IMR-90 (cell line): ENCODE results near the gene TES. TPM values are rescaled to one million over a fixed set of nuclear protein-coding genes. Genes with fewer than 3 reads are reported as not detected.

ENCODE experiments used
- ATAC-seq: fragments of 200-7000 bp; cut with Tn5 transposase; 2 replicates; pipeline ENCODE4 v1.9.1; 2020; ENCODE audit warnings: low read depth, mild to moderate bottlenecking, moderate library complexity
- BruUV-seq: library from RNA; stranded (reverse); fragments of 400-500 nt; replicated peaks from 2 replicates; lab custom pipeline; 2021; lab: Mats Ljungman, UMichigan
- CTCF ChIA-PET: fragments of 300-600 bp; formaldehyde crosslinking; extraction: SDS; loops from one replicate; lab custom pipeline; 2021; ENCODE audit warnings: antibody characterized with exemption; lab: Yijun Ruan, JAX
- POLR2A ChIA-PET: fragments of 300-600 bp; sonication (Branson Sonifier 250); formaldehyde crosslinking; loops from one replicate; lab custom pipeline; 2022; ENCODE audit warnings: antibody characterized with exemption; ENCODE audit not compliant: unreplicated experiment; lab: Charles Lee
- DNase-seq: peaks from one replicate; pipeline ENCODE4 v3.0.0; 2013
- H2AFZ ChIP-seq: replicated peaks from 2 replicates; pipeline ENCODE3; 2013; ENCODE audit warnings: low read length, mild to moderate bottlenecking; ENCODE audit not compliant: poor library complexity
- H2AK5ac ChIP-seq: 2 replicates; pipeline ENCODE4 v1.6.1; 2013; ENCODE audit warnings: low read depth, low read length, inconsistent platforms
- H2AK9ac ChIP-seq: replicated peaks from 2 replicates; pipeline ENCODE3; 2013; ENCODE audit warnings: mild to moderate bottlenecking, low read depth, low read length, moderate library complexity; ENCODE audit not compliant: poor library complexity
- H2BK120ac ChIP-seq: 2 replicates; pipeline ENCODE4 v1.6.1; 2013; ENCODE audit warnings: low read depth, low read length, inconsistent platforms
- H2BK15ac ChIP-seq: 3 replicates; pipeline ENCODE4 v1.6.1; 2013; ENCODE audit warnings: low read depth, low read length, inconsistent platforms
- H2BK20ac ChIP-seq: 2 replicates; pipeline ENCODE4 v1.6.1; 2013; ENCODE audit warnings: low read depth, mild to moderate bottlenecking, inconsistent platforms, low read length, moderate library complexity
- H2BK5ac ChIP-seq: 2 replicates; pipeline ENCODE4 v1.6.1; 2013; ENCODE audit warnings: mild to moderate bottlenecking, low read depth, low read length, inconsistent platforms; ENCODE audit not compliant: poor library complexity, severe bottlenecking
- H3K14ac ChIP-seq: replicated peaks from 2 replicates; pipeline ENCODE4 v1.6.1; 2013; ENCODE audit warnings: low read depth, low read length, inconsistent platforms
- H3K18ac ChIP-seq: 2 replicates; pipeline ENCODE4 v1.6.1; 2013; ENCODE audit warnings: low read depth, low read length, control low read depth
- H3K23ac ChIP-seq: 2 replicates; pipeline ENCODE4 v1.6.1; 2013; ENCODE audit warnings: low read depth, low read length, inconsistent platforms
- H3K27ac ChIP-seq: 2 replicates; pipeline ENCODE4 v1.5.1; 2013; ENCODE audit warnings: mild to moderate bottlenecking, control low read depth, low read length; ENCODE audit not compliant: insufficient read depth
- H3K27me3 ChIP-seq: 2 replicates; pipeline ENCODE4 v1.6.1; 2013; ENCODE audit warnings: low read length; ENCODE audit not compliant: control insufficient read depth, insufficient read depth
- H3K36me3 ChIP-seq: 2 replicates; pipeline ENCODE4 v1.6.1; 2013; ENCODE audit warnings: low read length, mixed read lengths; ENCODE audit not compliant: control insufficient read depth, insufficient read depth
- H3K4ac ChIP-seq: 2 replicates; pipeline ENCODE4 v1.6.1; 2013; ENCODE audit warnings: low read depth, low read length, inconsistent platforms
- H3K4me1 ChIP-seq: 2 replicates; pipeline ENCODE4 v1.6.1; 2013; ENCODE audit warnings: low read length, mixed read lengths; ENCODE audit not compliant: control insufficient read depth, insufficient read depth
- H3K4me2 ChIP-seq: 2 replicates; pipeline ENCODE4 v1.6.1; 2013; ENCODE audit warnings: low read depth, mild to moderate bottlenecking, control low read depth, low read length, moderate library complexity
- H3K4me3 ChIP-seq: 2 replicates; pipeline ENCODE4 v1.5.1; 2013; ENCODE audit warnings: low read depth, mild to moderate bottlenecking, control low read depth, low read length, moderate library complexity; ENCODE audit not compliant: insufficient read depth
- H3K56ac ChIP-seq: 2 replicates; pipeline ENCODE4 v1.6.1; 2013; ENCODE audit warnings: low read length, inconsistent platforms; ENCODE audit not compliant: insufficient read depth; ENCODE audit errors: extremely low read depth
- H3K79me1 ChIP-seq, 2 experiments: 2 replicates each; pipeline ENCODE4 v1.6.1; 2013; ENCODE audit warnings: low read length in 2 of 2, inconsistent platforms in 1 of 2, low read depth in 1 of 2
- H3K9ac ChIP-seq: 2 replicates; pipeline ENCODE4 v1.6.1; 2013; ENCODE audit warnings: low read depth, low read length, control low read depth
- H3K9me1 ChIP-seq: 2 replicates; pipeline ENCODE4 v1.6.1; 2013; ENCODE audit warnings: low read length, inconsistent platforms; ENCODE audit not compliant: insufficient read depth
- H3K9me3 ChIP-seq: 2 replicates; pipeline ENCODE4 v1.6.1; 2013; ENCODE audit warnings: low read length; ENCODE audit not compliant: control insufficient read depth, insufficient read depth
- H4K20me1 ChIP-seq: 2 replicates; pipeline ENCODE4 v1.6.1; 2013; ENCODE audit warnings: low read length, inconsistent platforms; ENCODE audit not compliant: insufficient read depth
- H4K5ac ChIP-seq: 2 replicates; pipeline ENCODE4 v1.6.1; 2013; ENCODE audit warnings: mild to moderate bottlenecking, low read depth, low read length, control low read depth
- H4K8ac ChIP-seq, 2 experiments: 2 replicates each; pipeline ENCODE4 v1.6.1; 2013; ENCODE audit warnings: low read depth in 2 of 2, low read length in 2 of 2, control low read depth in 1 of 2, inconsistent platforms in 1 of 2
- H4K91ac ChIP-seq: 2 replicates; pipeline ENCODE4 v1.6.1; 2013; ENCODE audit warnings: low read depth, low read length, inconsistent platforms; ENCODE audit not compliant: insufficient read depth
- BHLHE40 ChIP-seq: fragments of 150-350 bp; IDR thresholded peaks from 2 replicates; pipeline ENCODE4 v1.6.1; 2016; ENCODE audit warnings: mild to moderate bottlenecking, low read depth, low read length
- CEBPB ChIP-seq: IDR thresholded peaks from 2 replicates; pipeline ENCODE4 v1.6.1; 2012; ENCODE audit warnings: low read depth, low read length, improper control_type of control experiment
- CHD1 ChIP-seq: IDR thresholded peaks from 2 replicates; pipeline ENCODE4 v1.6.1; 2012; ENCODE audit warnings: low read depth, low read length, improper control_type of control experiment
- FOS ChIP-seq: fragments of 150-350 bp; IDR thresholded peaks from 2 replicates; pipeline ENCODE4 v1.6.1; 2016; ENCODE audit warnings: low read depth, low read length
- MAFK ChIP-seq: IDR thresholded peaks from 2 replicates; pipeline ENCODE4 v1.6.1; 2012; ENCODE audit warnings: low read depth, low read length, improper control_type of control experiment
- MAZ ChIP-seq: IDR thresholded peaks from 2 replicates; pipeline ENCODE4 v1.6.1; 2012; ENCODE audit warnings: low read depth, mild to moderate bottlenecking, low read length, improper control_type of control experiment, moderate library complexity, borderline replicate concordance
- MXI1 ChIP-seq: IDR thresholded peaks from 2 replicates; pipeline ENCODE4 v1.6.1; 2012; ENCODE audit warnings: low read depth, mild to moderate bottlenecking, low read length, moderate library complexity, borderline replicate concordance
- NFE2L2 ChIP-seq: fragments of 150-350 bp; IDR thresholded peaks from 2 replicates; pipeline ENCODE4 v1.6.1; 2016; ENCODE audit warnings: low read depth, mild to moderate bottlenecking, low read length
- POLR2A ChIP-seq: IDR thresholded peaks from 2 replicates; pipeline ENCODE4 v1.6.1; 2012; ENCODE audit warnings: mild to moderate bottlenecking, low read depth, low read length
- RAD21 ChIP-seq: IDR thresholded peaks from 2 replicates; pipeline ENCODE4 v1.6.1; 2012; ENCODE audit warnings: low read length, improper control_type of control experiment
- RCOR1 ChIP-seq: IDR thresholded peaks from 2 replicates; pipeline ENCODE4 v1.6.1; 2012; ENCODE audit warnings: mild to moderate bottlenecking, low read length, improper control_type of control experiment; ENCODE audit not compliant: insufficient replicate concordance
- RFX5 ChIP-seq: IDR thresholded peaks from 2 replicates; pipeline ENCODE4 v1.8.0; 2012; ENCODE audit warnings: low read depth, mild to moderate bottlenecking, low read length, moderate library complexity
- SMC3 ChIP-seq: fragments of 150-350 bp; IDR thresholded peaks from 2 replicates; pipeline ENCODE4 v1.6.1; 2016; ENCODE audit warnings: low read depth, mild to moderate bottlenecking, antibody characterized with exemption, low read length, moderate library complexity
- whole genome bisulfite sequencing, 2 experiments: methylation state at CpG; one replicate each; pipeline versions ENCODE4 v1.1.5 to v1.1.7; 2013; ENCODE audit warnings: missing lambda C conversion rate in 2 of 2; ENCODE audit not compliant: insufficient read length in 1 of 2; ENCODE audit errors: extremely low coverage in 2 of 2; 5-methylcytosine and 5-hydroxymethylcytosine counted together
- dilution Hi-C: fragments of 300-500 bp; cut with HindIII; formaldehyde crosslinking; loops from one replicate; pipeline ENCODE4 v1.14.3; 2018; ENCODE audit warnings: low sequenced_read_pairs; ENCODE audit not compliant: unreplicated experiment
- in situ Hi-C: fragments of 300-500 bp; cut with MboI; formaldehyde crosslinking; loops from 3 replicates; pipeline ENCODE4 v1.14.3; 2019; ENCODE audit warnings: low sequenced_read_pairs, inconsistent platforms, mixed read lengths
- intact Hi-C: fragments of 100-400 bp; cut with micrococcal nuclease; formaldehyde crosslinking; loops from 2 replicates; pipeline ENCODE4 v1.10.0; 2022
- polyA plus RNA-seq, 3 experiments: library from polyadenylated mRNA; depleted of rRNA; stranded (reverse); fragments of >200 nt; gene quantifications; 2 replicates each; pipeline ENCODE4 v1.2.3, GENCODE V29; 2012; ENCODE audit warnings: low replicate concordance in 1 of 3
- total RNA-seq: library from RNA; depleted of rRNA; stranded (reverse); fragments of >200 nt; gene quantifications from 2 replicates; pipeline ENCODE4 v1.2.3, GENCODE V29; 2012
- TF ChIP-seq, protein P1 (sequence below): fragments of 150-350 bp; IDR thresholded peaks from 2 replicates; pipeline ENCODE4 v1.6.1; 2017; ENCODE audit warnings: mild to moderate bottlenecking, antibody characterized with exemption, low read length, low read depth
- TF ChIP-seq, protein P2 (sequence below): fragments of 150-350 bp; IDR thresholded peaks from 2 replicates; pipeline ENCODE4 v1.6.1; 2016; ENCODE audit warnings: low read depth, mild to moderate bottlenecking, low read length, moderate library complexity, borderline replicate concordance
- TF ChIP-seq, protein P3 (sequence below): conservative IDR thresholded peaks from 2 replicates; pipeline ENCODE4 v1.5.1; 2012; ENCODE audit warnings: mild to moderate bottlenecking, low read depth, low read length, improper control_type of control experiment

Gene TES
- total and polyA plus RNA-seq, 2 of the 4 experiments (the other 2 are of a cell fraction): 54.0 to 83.3 TPM

DNA sequence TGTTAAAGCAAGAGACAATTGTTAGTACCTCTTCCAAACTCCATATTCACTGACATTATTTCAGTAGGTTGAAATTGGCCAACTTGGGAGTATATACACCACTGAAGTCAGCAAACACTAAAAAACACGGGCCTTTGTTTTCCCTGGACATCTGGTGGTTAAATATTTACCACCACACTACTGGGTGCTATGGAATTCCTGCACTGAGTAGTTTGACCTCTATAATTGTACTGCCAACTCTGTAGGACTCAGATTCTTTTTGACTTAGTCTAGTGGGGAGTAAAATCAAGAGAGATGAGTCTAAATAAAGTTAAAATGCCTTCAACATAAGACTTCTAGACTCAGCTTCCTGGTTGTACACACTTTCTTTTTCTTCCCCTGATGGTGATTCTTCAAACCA, 41.3 kb upstream of the TES start:
- H2AK5ac ChIP-seq: no peak overlapping the region
- no peak overlapping the region for H3K23ac ChIP-seq
- H3K36me3 ChIP-seq: no peaks in the 10 kb centered on the region
- no peaks in the 10 kb centered on the region for H3K9me3 ChIP-seq
- peaks cover 6% of the 10 kb centered on the region; the same call in 1 of the 2 replicates for H3K9me1 ChIP-seq
- H3K9ac ChIP-seq: no peak overlapping the region
- peak overlapping the region; percentile 85; the same call in 1 of the 2 replicates for H3K18ac ChIP-seq
- H2BK15ac ChIP-seq: 0 out of 3 replicates have a peak overlapping the region, but pooled peaks have one; percentile 31
- no peak overlapping the region for H3K56ac ChIP-seq
- H4K91ac ChIP-seq: no peak overlapping the region
- intact Hi-C loops: no loop called here
- ATAC-seq (peak; percentile 71), DNase-seq (peak; percentile 76)
- no peak overlapping the region for H2AK9ac ChIP-seq
- in situ Hi-C loops: no loop called here
- H3K27me3 ChIP-seq: no peaks in the 10 kb centered on the region
- BruUV-seq: no TSS peak
- dilution Hi-C loops: no loop called here
- no peak overlapping the region; the same call in 1 of the 2 replicates for H3K4ac ChIP-seq
- H3K27ac ChIP-seq: no peak overlapping the region
- H2BK120ac ChIP-seq: peak overlapping the region; percentile 48
- peak overlapping the region in 1 of 2 experiments; percentile 66; a peak in 2 of 4 replicates for H4K8ac ChIP-seq
- peaks cover 12% of the 10 kb centered on the region for H3K4me1 ChIP-seq
- H3K14ac ChIP-seq: peak overlapping the region; percentile 15; the same call in 1 of the 2 replicates
- peak overlapping the region; percentile 53; the same call in 1 of the 2 replicates for H4K5ac ChIP-seq
- TF ChIP-seq, protein P1, sequence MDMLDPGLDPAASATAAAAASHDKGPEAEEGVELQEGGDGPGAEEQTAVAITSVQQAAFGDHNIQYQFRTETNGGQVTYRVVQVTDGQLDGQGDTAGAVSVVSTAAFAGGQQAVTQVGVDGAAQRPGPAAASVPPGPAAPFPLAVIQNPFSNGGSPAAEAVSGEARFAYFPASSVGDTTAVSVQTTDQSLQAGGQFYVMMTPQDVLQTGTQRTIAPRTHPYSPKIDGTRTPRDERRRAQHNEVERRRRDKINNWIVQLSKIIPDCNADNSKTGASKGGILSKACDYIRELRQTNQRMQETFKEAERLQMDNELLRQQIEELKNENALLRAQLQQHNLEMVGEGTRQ: no peak
- TF ChIP-seq MAFK (no peak), POLR2A (no peak), CEBPB (no peak), MAZ (no peak), RCOR1 (no peak), FOS (no peak), NFE2L2 (no peak), SMC3 (no peak), RAD21 (no peak), RFX5 (no peak), MXI1 (no peak), CHD1 (no peak), BHLHE40 (no peak)
- TF ChIP-seq, protein P2, sequence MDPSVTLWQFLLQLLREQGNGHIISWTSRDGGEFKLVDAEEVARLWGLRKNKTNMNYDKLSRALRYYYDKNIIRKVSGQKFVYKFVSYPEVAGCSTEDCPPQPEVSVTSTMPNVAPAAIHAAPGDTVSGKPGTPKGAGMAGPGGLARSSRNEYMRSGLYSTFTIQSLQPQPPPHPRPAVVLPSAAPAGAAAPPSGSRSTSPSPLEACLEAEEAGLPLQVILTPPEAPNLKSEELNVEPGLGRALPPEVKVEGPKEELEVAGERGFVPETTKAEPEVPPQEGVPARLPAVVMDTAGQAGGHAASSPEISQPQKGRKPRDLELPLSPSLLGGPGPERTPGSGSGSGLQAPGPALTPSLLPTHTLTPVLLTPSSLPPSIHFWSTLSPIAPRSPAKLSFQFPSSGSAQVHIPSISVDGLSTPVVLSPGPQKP: no peak
- TF ChIP-seq, protein P3, sequence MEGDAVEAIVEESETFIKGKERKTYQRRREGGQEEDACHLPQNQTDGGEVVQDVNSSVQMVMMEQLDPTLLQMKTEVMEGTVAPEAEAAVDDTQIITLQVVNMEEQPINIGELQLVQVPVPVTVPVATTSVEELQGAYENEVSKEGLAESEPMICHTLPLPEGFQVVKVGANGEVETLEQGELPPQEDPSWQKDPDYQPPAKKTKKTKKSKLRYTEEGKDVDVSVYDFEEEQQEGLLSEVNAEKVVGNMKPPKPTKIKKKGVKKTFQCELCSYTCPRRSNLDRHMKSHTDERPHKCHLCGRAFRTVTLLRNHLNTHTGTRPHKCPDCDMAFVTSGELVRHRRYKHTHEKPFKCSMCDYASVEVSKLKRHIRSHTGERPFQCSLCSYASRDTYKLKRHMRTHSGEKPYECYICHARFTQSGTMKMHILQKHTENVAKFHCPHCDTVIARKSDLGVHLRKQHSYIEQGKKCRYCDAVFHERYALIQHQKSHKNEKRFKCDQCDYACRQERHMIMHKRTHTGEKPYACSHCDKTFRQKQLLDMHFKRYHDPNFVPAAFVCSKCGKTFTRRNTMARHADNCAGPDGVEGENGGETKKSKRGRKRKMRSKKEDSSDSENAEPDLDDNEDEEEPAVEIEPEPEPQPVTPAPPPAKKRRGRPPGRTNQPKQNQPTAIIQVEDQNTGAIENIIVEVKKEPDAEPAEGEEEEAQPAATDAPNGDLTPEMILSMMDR: no peak
- peak overlapping the region; percentile 50; the same call in 1 of the 2 replicates for H3K4me2 ChIP-seq
- H2AFZ ChIP-seq: no peak overlapping the region
- CTCF ChIA-PET: interaction anchor here (1.8 kb wide), 1 partner anchor 67 kb away, joined by 4 read pairs; no protein-coding TSS in a partner anchor
- H3K4me3 ChIP-seq: no peak overlapping the region
- no CpG with 5 or more reads among the region's 1 CpG for WGBS, 2 experiments
- H4K20me1 ChIP-seq: no peaks in the 10 kb centered on the region
- peak overlapping the region; percentile 86 for H2BK5ac ChIP-seq
- POLR2A ChIA-PET: interaction anchor here (0.6 kb wide), 1 partner anchor 1469 kb away, joined by 3 read pairs; no protein-coding TSS in a partner anchor
- peak overlapping the region; percentile 64; the same call in 1 of the 2 replicates for H2BK20ac ChIP-seq
- no peaks in the 10 kb centered on the region; a peak in 1 of 4 replicates for H3K79me1 ChIP-seq
